Endometrium (tissue), 2 donors: ENCODE measurements around the gene TDRD10.
"Not testable (repeated sequence)": the region's sequence is repeated elsewhere in the genome, so short reads cannot be mapped to it uniquely, and the experiment has no call there.

Source experiments
- FAIRE-seq: peaks from 2 replicates; lab custom pipeline; 2012; peaks lifted over from hg19 to GRCh38; lab: Jason Lieb, UNC
- donor health status: control.
- donor health status: control.

TDRD10 gene

GRCh38 chr1:154479764-154480421, 22.1 kb upstream of the TDRD10 start:
- no peak for FAIRE-seq

GRCh38 chr1:154481053-154481452, 21.0 kb upstream of the TDRD10 start:
- FAIRE-seq: no peak

DNA sequence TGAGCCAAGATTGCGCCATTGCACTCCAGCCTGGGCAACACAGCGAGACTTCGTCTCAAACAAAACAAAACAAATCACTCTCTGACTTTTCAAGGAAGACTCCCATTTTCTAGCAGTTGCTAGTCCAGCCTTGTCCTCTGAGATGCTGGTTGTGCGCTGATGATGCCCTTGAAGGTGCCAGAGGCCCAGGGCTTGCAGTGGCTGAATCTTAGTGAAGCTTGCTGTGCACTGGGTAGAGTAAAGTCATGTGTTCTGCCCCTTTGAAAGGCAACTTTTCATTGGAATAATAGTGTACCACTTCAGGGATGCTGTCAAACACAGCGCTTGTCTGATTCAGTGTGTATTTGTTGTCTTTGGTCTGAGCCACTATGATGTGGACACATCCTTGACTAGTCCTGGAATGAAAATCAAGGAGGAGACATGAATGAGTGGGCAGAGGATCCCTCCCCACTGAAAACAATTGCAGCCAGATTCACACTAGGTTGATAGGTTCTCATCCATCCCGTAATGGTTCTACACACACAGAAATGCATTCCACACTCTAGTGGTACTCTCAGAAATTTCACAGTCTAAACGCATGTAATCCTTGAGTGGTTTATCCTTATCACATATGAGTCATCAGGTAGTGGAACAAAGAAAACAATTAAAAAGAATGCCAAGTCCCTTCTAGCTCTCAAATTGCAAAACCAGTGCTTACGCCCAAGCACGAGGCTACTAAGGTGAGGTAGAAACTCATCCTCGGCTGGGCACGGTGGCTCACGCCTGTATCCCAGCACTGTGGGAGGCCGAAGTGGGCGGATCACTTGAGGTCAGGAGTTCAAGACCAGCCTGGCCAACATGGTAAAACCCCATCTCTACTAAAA, 17.8 kb upstream of the TDRD10 start:
- FAIRE-seq: no peak

DNA sequence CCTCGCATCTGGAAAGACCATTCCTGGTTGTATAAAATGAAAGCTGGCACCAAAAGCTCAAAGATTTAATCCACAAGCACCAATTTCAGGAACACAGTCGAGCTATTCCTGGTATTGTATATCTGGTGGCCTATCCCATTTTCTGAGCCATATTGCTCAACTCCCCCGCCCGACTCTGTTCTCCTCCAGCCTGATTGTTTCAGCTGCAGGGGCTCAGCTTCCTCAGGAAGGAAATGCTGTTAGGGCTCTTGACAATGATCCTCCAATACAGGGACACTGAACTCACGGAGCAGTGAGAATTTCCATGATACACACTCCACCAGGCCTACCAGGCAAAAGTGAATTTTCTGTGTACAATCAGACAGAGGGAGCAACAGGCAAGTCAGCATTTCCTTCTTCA, 16.9 kb upstream of the TDRD10 start:
- no peak for FAIRE-seq

DNA sequence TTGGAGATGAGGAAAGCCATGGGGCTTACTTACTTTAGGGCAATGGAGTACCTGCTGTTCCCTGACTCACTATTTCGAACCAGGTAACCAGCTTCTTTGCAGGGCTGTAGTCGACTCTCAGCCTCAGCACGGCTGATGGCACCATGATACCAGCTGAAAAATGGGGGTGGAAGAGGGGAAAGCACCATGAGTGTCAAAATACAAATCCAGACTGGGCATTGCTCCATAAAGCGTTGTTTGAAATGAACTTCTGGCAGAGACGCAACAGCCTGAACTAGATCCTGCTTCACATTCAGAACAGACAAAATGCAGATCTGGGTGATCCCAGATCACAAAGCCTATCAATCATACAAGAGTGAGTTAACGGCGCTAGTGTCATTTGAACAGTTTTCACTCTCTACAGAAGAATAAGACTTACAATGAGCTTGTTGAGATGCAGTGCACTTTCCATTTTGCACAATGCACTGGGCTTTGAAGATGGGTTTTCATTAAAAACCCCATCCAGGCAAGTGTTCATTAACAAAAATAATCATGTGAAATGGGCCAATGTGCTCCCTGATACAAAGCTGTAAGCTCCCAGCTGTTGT, 16.0 kb upstream of the TDRD10 start:
- no peak for FAIRE-seq

DNA sequence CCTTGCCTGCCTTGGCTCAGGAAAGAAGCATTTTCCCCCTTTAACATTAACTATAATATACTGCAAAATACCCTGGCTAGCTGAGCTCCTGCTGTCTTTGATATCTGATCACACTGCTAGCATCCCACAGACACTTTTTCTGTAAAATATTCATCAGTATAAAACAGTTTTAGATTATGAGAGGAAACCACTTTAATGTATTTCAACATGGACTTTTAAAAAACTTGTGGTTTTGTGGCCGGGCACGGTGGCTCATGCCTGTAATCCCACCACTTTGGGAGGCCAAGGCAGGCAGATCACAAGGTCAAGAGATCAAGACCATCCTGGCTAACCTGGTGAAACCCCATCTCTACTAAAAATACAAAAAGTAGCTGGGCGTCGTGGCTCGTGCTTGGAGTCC, 15.3 kb upstream of the TDRD10 start:
- not testable (repeated sequence) for FAIRE-seq

GRCh38 chr1:154488922-154489321, 13.1 kb upstream of the TDRD10 start:
- no peak for FAIRE-seq

GRCh38 chr1:154489695-154490274, 12.2 kb upstream of the TDRD10 start:
- FAIRE-seq: no peak

- FAIRE-seq: no peak
Observed at GRCh38 chr1:154490317-154490716, 11.7 kb upstream of the TDRD10 start.

- no peak for FAIRE-seq
Observed at GRCh38 chr1:154492115-154492514, 9.9 kb upstream of the TDRD10 start.

DNA sequence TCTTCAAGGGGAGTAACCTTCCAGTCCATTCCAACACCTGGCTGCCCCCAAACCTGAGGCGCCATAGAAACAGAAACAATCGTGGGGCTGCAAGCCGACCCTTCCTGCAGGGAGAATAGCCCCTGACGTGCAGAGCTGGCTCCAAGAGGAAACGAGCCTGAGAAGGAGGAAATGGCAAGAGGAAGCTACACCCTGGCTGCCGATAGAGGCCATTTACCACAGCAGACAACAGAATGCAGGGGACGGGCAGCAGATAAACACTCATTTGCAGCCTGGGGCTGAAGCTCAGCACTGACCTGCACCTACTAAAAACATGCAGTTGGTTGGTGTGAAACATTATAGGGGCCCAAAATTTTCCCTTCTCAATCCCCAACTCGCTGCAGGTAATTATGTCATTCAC, 8.7 kb upstream of the TDRD10 start:
- FAIRE-seq: no peak

DNA sequence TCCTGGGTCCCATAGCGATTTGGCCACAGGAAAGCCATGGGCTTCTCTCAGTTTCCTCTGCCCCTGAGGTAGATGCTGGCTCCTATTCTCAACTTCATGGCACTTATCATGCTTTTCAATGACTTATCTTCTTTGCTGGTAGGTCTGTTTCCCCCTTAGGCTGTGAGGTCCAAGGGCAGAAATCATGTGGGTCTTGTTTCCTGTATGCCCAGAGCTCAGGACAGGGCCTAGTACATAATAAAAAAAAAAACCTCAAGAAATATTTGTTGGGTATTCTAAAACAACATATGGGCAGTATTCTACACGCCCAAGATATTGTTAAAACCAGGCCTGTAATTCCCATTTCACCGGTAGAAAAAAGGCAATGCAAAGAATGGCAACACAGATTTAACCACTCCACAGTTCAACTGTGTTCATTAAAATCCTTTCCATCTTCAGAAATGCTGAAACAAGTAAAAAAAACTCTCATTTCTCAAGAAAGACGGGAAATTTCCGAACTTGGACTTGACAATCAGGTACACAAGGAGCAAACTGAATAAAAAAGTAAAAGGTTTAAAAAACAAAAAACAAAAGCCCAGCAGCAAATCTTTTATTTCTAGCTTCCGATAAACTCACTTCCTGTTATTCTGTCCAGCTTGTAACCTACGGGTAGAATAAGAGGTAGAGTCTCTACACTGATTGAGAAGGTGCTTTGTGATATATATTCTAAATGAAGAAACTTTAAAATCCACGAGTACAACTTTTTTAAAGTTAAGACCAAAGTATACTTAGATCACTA, 6.3 kb upstream of the TDRD10 start:
- FAIRE-seq: no peak

DNA sequence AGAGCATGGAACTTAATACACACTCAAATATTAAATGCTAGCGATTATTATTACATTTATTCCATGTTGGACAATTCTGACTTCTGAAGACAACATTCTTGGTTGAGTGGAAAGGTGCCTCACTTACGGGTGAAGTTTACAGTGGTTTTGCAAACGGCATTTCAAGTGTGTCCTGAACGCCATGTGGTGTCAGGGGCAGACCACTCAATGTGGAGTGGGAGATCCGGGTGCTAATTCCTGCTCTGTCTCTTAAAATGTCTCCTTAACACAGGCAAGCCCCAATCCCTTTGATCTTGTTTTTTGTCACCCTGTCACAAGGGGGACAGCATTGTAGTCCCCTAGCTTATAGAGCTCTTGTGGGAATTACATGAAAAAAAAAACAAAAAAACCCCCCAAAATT, 5.6 kb upstream of the TDRD10 start:
- no peak for FAIRE-seq

DNA sequence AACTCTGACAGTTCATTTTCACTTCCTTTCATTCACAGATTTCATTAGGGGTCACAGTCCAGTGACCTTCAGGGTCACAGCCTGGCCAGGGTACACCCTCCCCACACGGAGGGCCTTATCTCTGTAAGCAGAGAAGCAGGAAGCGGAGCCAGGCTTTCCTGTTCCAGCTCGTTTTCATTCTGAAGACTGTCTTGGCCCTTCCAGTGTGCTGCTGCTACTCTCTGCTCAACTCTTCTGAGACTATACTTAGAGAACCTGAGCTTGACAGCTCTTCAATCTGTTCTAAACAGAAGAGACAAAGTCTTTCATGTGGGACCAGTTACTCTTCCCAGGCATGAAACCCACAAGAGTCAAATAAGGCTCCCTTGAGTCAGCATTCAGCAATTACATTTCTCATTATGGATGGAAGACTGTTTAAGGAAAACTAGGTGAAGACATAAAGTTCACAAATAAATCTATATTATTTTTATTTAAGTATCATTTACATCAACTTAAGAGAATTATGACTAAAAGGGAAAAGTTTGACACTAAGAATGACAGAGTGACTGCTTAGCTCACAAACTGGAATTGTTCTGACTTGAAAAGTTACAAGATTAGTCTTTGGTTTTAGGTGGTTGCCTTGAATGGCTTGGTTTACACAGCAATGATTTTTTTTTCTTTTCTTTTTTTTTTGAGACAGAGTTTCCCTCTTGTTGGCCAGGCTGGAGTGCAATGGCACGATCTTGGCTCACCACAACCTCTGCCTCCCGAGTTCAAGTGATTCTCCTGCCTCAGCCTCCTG, 4.8 kb upstream of the TDRD10 start:
- FAIRE-seq: no peak

DNA sequence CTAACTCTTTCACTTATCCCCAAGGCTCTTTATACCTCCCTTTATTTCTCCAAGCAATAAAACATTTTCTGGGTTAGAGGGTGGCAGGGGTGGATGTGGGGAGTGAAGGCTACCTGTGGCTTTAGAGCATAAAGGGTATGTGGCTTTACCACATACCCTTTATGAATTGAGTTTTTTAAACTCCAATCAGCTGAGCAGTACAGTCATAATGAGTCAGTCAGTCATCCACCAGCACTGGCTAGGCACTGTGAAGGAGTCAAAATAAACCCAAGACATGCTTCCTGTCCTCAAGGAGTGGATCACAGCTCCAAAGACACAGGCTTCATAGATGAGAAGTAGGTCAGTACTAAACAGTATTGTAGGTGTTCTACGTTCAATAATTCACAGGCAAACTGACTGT, 2.6 kb upstream of the TDRD10 start:
- no peak for FAIRE-seq

DNA sequence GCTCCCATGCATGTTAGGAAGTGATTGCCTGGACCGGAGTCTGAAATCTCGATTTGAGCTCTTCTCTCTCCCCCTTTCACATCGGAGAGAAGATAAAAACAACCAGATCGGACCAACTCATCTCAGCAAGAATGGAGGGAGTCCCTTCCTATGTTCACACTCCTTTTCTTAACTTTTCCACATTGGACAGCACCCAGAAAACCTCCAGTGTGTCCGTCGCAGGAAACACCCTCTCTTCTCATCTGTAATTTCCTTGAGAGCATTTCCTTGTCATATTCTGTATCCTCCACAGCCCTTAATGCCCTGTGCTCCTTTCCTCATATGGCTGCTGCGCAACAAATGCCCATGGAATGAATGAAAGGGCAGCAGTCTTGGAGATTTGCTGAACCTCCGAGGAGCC, 1.5 kb upstream of the TDRD10 start:
- no peak for FAIRE-seq

- no peak for FAIRE-seq
Observed at GRCh38 chr1:154501423-154502065, 475 bp upstream of the TDRD10 start.

- no peak for FAIRE-seq
Observed at GRCh38 chr1:154502744-154503115, 711 bp downstream of the TDRD10 start.

- FAIRE-seq: no peak
Observed at GRCh38 chr1:154503898-154504297, 1.9 kb downstream of the TDRD10 start.

DNA sequence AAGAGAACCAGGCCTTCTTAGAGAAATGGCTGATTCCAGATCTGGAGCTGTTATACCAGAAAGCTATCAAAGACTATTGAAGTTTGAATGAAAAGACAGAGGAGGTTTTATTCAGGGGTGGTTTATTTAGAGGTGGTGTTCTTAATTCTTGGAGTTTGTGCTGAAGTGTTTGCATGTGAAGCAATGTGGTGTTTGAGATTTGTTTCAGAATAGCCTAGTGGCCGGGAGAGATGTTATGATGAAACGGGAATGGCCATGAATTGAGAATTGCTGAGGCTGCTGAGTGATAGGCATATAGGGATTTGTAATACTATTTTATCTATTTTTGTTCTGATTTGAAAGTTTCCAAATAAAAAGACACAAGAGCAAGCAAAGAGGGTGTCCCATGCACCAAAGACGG, 10.7 kb downstream of the TDRD10 start:
- FAIRE-seq: no peak

DNA sequence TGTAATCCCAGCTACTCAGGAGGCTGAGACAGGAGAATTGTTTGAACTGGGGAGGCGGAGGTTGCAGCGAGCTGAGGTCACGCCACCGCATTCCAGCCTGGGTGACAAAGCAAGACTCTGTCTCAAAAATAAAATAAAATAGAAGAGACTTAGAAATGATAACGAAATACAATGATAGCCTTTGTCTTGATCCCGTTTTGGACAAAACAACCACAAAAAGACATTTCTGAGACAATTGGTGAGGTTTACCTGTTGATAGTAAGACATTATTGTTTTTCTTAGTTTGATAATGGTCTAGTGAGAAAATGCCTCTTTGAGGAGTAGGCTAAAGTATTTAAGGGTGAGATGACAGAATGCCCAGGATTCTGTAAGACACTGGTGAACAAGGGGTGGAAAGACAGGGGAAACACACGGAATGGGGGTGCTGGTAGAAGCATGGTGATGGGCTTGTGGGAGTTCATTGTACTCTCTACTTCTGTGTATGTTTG, 12.1 kb downstream of the TDRD10 start:
- no peak for FAIRE-seq
